Stimulated activated CD4-positive, alpha-beta T cell treated with anti-CD3 and anti-CD28 coated beads, Interleukin-12 subunit alpha, Interleukin-12 subunit beta, amount 100 ng/mL, for 48 hours (primary cell): ENCODE measurements around the gene ACSM3.
A peak's percentile ranks its signal among the peaks of the same experiment; 100 is the strongest.
"Not testable (repeated sequence)": the region's sequence is repeated elsewhere in the genome, so short reads cannot be mapped to it uniquely, and the experiment has no call there.

Source experiments
- DNase-seq, 3 donors: peaks; one replicate each; pipeline ENCODE4 v3.0.0-alpha.2; 2020; ENCODE audit warnings: low read depth in 2 of 3, low spot score in 1 of 3

The ACSM3 gene

GRCh38 chr16:20755799-20756198 is 8.0 kb upstream of the ACSM3 start:
- not testable (repeated sequence) for DNase-seq

- DNase-seq = no peak
Observed at GRCh38 chr16:20760346-20760745, 3.5 kb upstream of the ACSM3 start.

- no peak for DNase-seq
Observed at GRCh38 chr16:20761175-20761574, 2.6 kb upstream of the ACSM3 start.

- no peak for DNase-seq
Observed at GRCh38 chr16:20762404-20763123, 1.2 kb upstream of the ACSM3 start.

- not testable (repeated sequence) for DNase-seq
Observed at GRCh38 chr16:20764448-20764847, 634 bp downstream of the ACSM3 start.

GRCh38 chr16:20765732-20766131 is 1.9 kb downstream of the ACSM3 start:
- no peak for DNase-seq

- no peak for DNase-seq
Observed at GRCh38 chr16:20766294-20766693, 2.5 kb downstream of the ACSM3 start.

GRCh38 chr16:20767577-20767976 is 3.8 kb downstream of the ACSM3 start:
- no peak for DNase-seq

GRCh38 chr16:20768121-20768520 is 4.3 kb downstream of the ACSM3 start:
- DNase-seq = no peak

- DNase-seq = no peak
Observed at GRCh38 chr16:20768818-20769217, 5.0 kb downstream of the ACSM3 start.

- no peak for DNase-seq
Observed at GRCh38 chr16:20773679-20774078, 9.9 kb downstream of the ACSM3 start.

- DNase-seq = peak; percentile 48 to 55 (median 53)
Observed at GRCh38 chr16:20774703-20775362, 11.0 kb downstream of the ACSM3 start.

- no peak for DNase-seq
Observed at GRCh38 chr16:20781697-20782096, 17.9 kb downstream of the ACSM3 start.

- no peak for DNase-seq
Observed at GRCh38 chr16:20782470-20782869, 18.7 kb downstream of the ACSM3 start.

GRCh38 chr16:20784204-20784603 is 20.4 kb downstream of the ACSM3 start:
- DNase-seq = no peak

- no peak for DNase-seq
Observed at GRCh38 chr16:20789130-20789529, 25.3 kb downstream of the ACSM3 start.

- DNase-seq = no peak
Observed at GRCh38 chr16:20791923-20792612, 28.3 kb downstream of the ACSM3 start.

GRCh38 chr16:20798364-20798763 is 34.5 kb downstream of the ACSM3 start:
- no peak for DNase-seq

- no peak for DNase-seq
Observed at GRCh38 chr16:20799599-20799998, 35.8 kb downstream of the ACSM3 start.

- DNase-seq = no peak
Observed at GRCh38 chr16:20801278-20801677, 37.5 kb downstream of the ACSM3 start.

- DNase-seq = no peak
Observed at GRCh38 chr16:20803192-20803560, 39.4 kb downstream of the ACSM3 start.

- no peak for DNase-seq
Observed at GRCh38 chr16:20803561-20804214, 39.9 kb downstream of the ACSM3 start.
